ENCODE results near the gene TMEM139. TPM values are rescaled to one million over a fixed set of nuclear protein-coding genes. Genes with fewer than 3 reads are reported as not detected.
A peak's percentile ranks its signal among the peaks of the same experiment; 100 is the strongest.

Gene TMEM139
- total RNA-seq, 4 donors from 2014 or later: 7.8 to 12.8 (median 11.6) TPM

DNA sequence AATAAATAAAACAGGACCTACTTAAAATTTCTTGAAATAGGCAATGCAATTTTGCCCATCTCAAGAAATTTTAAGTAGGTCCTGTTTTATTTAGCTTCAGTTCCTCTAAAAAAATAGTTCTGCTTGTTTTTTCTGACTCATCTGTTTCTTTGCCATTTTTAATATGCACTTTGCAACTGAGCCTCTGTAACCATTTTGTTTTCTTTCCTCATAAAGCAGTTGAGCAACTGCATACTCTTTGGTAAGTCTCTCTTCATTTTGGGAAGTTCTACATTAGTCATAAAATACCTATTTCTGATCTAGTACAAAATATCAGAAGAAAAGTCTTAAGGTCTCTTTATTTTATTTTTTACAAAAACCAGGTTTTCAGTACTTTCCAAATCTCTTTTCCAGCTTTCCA, 44.9 kb upstream of the TMEM139 start:
- DNase-seq (ENCODE audit: low spot score in 2 of 2): no peak
- TF ChIP-seq, protein P1, sequence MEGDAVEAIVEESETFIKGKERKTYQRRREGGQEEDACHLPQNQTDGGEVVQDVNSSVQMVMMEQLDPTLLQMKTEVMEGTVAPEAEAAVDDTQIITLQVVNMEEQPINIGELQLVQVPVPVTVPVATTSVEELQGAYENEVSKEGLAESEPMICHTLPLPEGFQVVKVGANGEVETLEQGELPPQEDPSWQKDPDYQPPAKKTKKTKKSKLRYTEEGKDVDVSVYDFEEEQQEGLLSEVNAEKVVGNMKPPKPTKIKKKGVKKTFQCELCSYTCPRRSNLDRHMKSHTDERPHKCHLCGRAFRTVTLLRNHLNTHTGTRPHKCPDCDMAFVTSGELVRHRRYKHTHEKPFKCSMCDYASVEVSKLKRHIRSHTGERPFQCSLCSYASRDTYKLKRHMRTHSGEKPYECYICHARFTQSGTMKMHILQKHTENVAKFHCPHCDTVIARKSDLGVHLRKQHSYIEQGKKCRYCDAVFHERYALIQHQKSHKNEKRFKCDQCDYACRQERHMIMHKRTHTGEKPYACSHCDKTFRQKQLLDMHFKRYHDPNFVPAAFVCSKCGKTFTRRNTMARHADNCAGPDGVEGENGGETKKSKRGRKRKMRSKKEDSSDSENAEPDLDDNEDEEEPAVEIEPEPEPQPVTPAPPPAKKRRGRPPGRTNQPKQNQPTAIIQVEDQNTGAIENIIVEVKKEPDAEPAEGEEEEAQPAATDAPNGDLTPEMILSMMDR (IDR thresholded peaks at IDR 0.05): no peak
- TF ChIP-seq POLR2A (IDR thresholded peaks at IDR 0.05): no peak
- intact Hi-C loops (cut with DNase I; ENCODE audit: low total_unique reads): loop anchor here (5.0 kb wide), 1 partner anchor 62 kb away; no protein-coding TSS in a partner anchor
- H3K4me3 ChIP-seq (ENCODE audit: low read depth, poor library complexity, severe bottlenecking): no peak overlapping the region

DNA sequence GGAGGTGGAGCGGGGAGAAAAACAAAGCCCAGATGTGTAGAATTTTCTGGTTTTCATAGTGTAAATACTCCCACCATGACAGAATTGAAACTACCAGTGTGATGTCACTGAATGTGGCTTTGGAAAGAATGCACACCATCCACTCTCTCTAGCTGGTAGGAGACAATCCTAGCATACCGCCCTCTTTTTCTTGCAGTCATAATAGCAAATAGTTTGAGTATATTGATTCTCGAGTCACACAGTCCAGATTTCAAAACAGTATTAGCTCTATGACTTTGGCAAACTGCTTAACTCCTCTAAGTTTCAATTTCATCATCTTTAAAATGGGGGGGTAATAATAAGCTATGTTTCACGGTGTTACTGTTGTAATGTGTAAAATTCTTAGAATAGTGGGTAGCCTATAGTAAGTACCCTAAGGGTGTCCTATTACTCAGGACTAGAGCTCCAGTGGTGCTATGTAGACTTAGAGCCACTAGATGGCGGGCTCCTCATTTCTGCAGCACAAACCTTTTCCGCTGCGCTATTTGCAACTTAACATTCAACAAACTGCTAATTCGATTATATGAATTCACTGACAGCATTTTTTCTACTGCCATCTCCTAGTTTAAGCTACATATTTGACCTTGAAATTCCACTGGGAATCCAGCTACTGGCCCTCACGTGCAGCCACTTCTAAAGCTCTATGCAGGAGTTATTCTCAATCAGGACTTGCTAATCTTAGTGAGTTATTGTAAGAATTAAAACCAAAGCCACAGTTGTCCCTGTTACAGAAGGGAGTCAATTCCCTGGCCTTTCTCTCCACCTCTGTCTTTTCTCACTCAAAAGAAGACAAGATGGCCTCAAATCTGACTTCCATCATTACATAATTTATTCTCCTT, 44.2 kb upstream of the TMEM139 start:
- no peak overlapping the region for H3K4me3 ChIP-seq (ENCODE audit: low read depth, poor library complexity, severe bottlenecking)
- intact Hi-C loops (cut with DNase I; ENCODE audit: low total_unique reads): no loop called here
- TF ChIP-seq, protein P1 (IDR thresholded peaks at IDR 0.05): peak in 1 of 3 donors; percentile 55
- no peak for TF ChIP-seq POLR2A (IDR thresholded peaks at IDR 0.05)
- 11 to 17% methylated on average over 9 of the region's 9 CpGs for WGBS, 2 donors
- peak; percentile 70 to 91 for DNase-seq (ENCODE audit: low spot score in 2 of 2)

- H3K4me3 ChIP-seq (ENCODE audit: low read depth, poor library complexity, severe bottlenecking): no peak overlapping the region
- no peak for DNase-seq (ENCODE audit: low spot score in 2 of 2)
- intact Hi-C loops (cut with DNase I; ENCODE audit: low total_unique reads): no loop called here
- 78 to 83% methylated on average over 11 of the region's 11 CpGs for WGBS, 2 donors
- no peak for TF ChIP-seq POLR2A (IDR thresholded peaks at IDR 0.05)
- TF ChIP-seq, protein P1 (IDR thresholded peaks at IDR 0.05): no peak
Observed at GRCh38 chr7:143242306-143242705, 42.5 kb upstream of the TMEM139 start.

GRCh38 chr7:143243111-143243510, 41.6 kb upstream of the TMEM139 start:
- no peak overlapping the region for H3K4me3 ChIP-seq (ENCODE audit: low read depth, poor library complexity, severe bottlenecking)
- intact Hi-C loops (cut with DNase I; ENCODE audit: low total_unique reads): no loop called here
- 82 to 83% methylated on average over 7 of the region's 7 CpGs for WGBS, 2 donors
- TF ChIP-seq POLR2A (IDR thresholded peaks at IDR 0.05): no peak
- TF ChIP-seq, protein P1 (IDR thresholded peaks at IDR 0.05): no peak
- DNase-seq (ENCODE audit: low spot score in 2 of 2): no peak

DNA sequence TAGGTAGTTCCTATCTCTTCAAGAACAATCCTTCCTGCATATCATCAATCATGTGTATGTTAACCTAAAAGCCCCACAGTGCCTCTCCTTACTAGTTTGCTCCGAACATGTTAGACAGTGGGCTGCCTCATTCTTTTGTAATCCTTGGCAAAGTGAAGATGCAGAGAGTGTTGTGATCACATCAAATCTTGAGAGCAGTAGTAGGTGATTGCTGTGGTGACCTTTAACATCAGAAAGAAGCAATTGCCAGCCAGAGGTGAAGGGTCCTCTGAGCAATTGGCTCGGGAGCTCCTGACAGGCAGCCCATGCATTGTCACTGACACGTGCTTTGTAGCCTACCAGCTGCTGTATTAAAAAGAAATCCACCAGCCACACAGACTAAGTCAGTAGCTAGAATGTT, 41.1 kb upstream of the TMEM139 start:
- no peak for DNase-seq (ENCODE audit: low spot score in 2 of 2)
- intact Hi-C loops (cut with DNase I; ENCODE audit: low total_unique reads): no loop called here
- no peak overlapping the region for H3K4me3 ChIP-seq (ENCODE audit: low read depth, poor library complexity, severe bottlenecking)
- no peak for TF ChIP-seq POLR2A (IDR thresholded peaks at IDR 0.05)
- TF ChIP-seq, protein P1 (IDR thresholded peaks at IDR 0.05): no peak
- 82% methylated on average over 3 of the region's 3 CpGs for WGBS, 2 donors

Measured in lower leg skin (tissue), 4 donors.